GM12801 (cell line): ENCODE data around the gene CIDEA.

ENCODE experiments used
- CTCF ChIP-seq: IDR thresholded peaks from one replicate; pipeline ENCODE4 v1.5.1; 2011; ENCODE audit warnings: control low read depth; ENCODE audit not compliant: insufficient read length; ENCODE audit errors: extremely low read depth

The CIDEA gene

GRCh38 chr18:12254136-12254819, at the start of gene CIDEA:
Gene CIDEA (plus strand): TSS chr18:12254361. CDS start chr18:12254384, 23 bp downstream.
- no peak for TF ChIP-seq CTCF

GRCh38 chr18:12231040-12231882, 22.9 kb upstream of the CIDEA start:
- no peak for TF ChIP-seq CTCF

- no peak for TF ChIP-seq CTCF
These were observed 22.2 kb upstream of the CIDEA start for GRCh38 chr18:12231986-12232385.

GRCh38 chr18:12233378-12233777, 20.8 kb upstream of the CIDEA start:
- TF ChIP-seq CTCF: no peak

- no peak for TF ChIP-seq CTCF
These were observed 19.5 kb upstream of the CIDEA start for GRCh38 chr18:12234451-12235190.

GRCh38 chr18:12236141-12236540, 18.0 kb upstream of the CIDEA start:
- no peak for TF ChIP-seq CTCF
